Measurements from ENCODE around the gene PLD1.

Gene PLD1

GRCh38 chr3:171835613-171836012 lies 25.3 kb upstream of the PLD1 start:
- Histone ChIP-seq H3K27ac (ENCODE audit: low read depth, low read length) (no peak overlapping the region), H3K4me3 (ENCODE audit: low read depth, low read length) (no peak overlapping the region), H3K9me3 (ENCODE audit: control insufficient read depth, insufficient read depth, low read length) (no peaks in the 10 kb centered on the region), H3K4me1 (ENCODE audit: control insufficient read depth, insufficient read depth, low read length) (peaks cover 7% of the 10 kb centered on the region), H3K36me3 (ENCODE audit: control insufficient read depth, insufficient read depth, low read length) (no peaks in the 10 kb centered on the region), H3K27me3 (ENCODE audit: control insufficient read depth, insufficient read depth, low read length) (no peaks in the 10 kb centered on the region), H3K9ac (ENCODE audit: low read depth, low read length) (no peak overlapping the region)

- no peak overlapping the region for H3K9ac ChIP-seq (ENCODE audit: low read depth, low read length)
- no peak overlapping the region for H3K27ac ChIP-seq (ENCODE audit: low read depth, low read length)
- H3K4me1 ChIP-seq (ENCODE audit: control insufficient read depth, insufficient read depth, low read length) = peaks cover 9% of the 10 kb centered on the region
These were observed 24.8 kb upstream of the PLD1 start for GRCh38 chr3:171835116-171835515.

GRCh38 chr3:171834461-171834801 lies 24.1 kb upstream of the PLD1 start:
- Histone ChIP-seq H3K4me3 (ENCODE audit: low read depth, low read length) (no peak overlapping the region), H3K9ac (ENCODE audit: low read depth, low read length) (no peak overlapping the region), H3K4me1 (ENCODE audit: control insufficient read depth, insufficient read depth, low read length) (peaks cover 16% of the 10 kb centered on the region), H3K27me3 (ENCODE audit: control insufficient read depth, insufficient read depth, low read length) (no peaks in the 10 kb centered on the region), H3K9me3 (ENCODE audit: control insufficient read depth, insufficient read depth, low read length) (no peaks in the 10 kb centered on the region), H3K36me3 (ENCODE audit: control insufficient read depth, insufficient read depth, low read length) (no peaks in the 10 kb centered on the region), H3K27ac (ENCODE audit: low read depth, low read length) (no peak overlapping the region)

More at GRCh38 chr3:171835116-171835515, 24.8 kb upstream of the PLD1 start:
- Histone ChIP-seq H3K36me3 (ENCODE audit: control insufficient read depth, insufficient read depth, low read length) (no peaks in the 10 kb centered on the region), H3K9me3 (ENCODE audit: control insufficient read depth, insufficient read depth, low read length) (no peaks in the 10 kb centered on the region), H3K27me3 (ENCODE audit: control insufficient read depth, insufficient read depth, low read length) (no peaks in the 10 kb centered on the region), H3K4me3 (ENCODE audit: low read depth, low read length) (no peak overlapping the region)

- H3K36me3 ChIP-seq (ENCODE audit: control insufficient read depth, insufficient read depth, low read length) = no peaks in the 10 kb centered on the region
- no peaks in the 10 kb centered on the region for H3K27me3 ChIP-seq (ENCODE audit: control insufficient read depth, insufficient read depth, low read length)
- H3K27ac ChIP-seq (ENCODE audit: low read depth, low read length) = no peak overlapping the region
- H3K4me3 ChIP-seq (ENCODE audit: low read depth, low read length) = no peak overlapping the region
- no peak overlapping the region for H3K9ac ChIP-seq (ENCODE audit: low read depth, low read length)
- no peaks in the 10 kb centered on the region for H3K9me3 ChIP-seq (ENCODE audit: control insufficient read depth, insufficient read depth, low read length)
- peaks cover 16% of the 10 kb centered on the region for H3K4me1 ChIP-seq (ENCODE audit: control insufficient read depth, insufficient read depth, low read length)
These were observed 23.6 kb upstream of the PLD1 start for GRCh38 chr3:171833789-171834460.

- H3K4me3 ChIP-seq (ENCODE audit: low read depth, low read length) = no peak overlapping the region
- H3K27me3 ChIP-seq (ENCODE audit: control insufficient read depth, insufficient read depth, low read length) = no peaks in the 10 kb centered on the region
- no peaks in the 10 kb centered on the region for H3K9me3 ChIP-seq (ENCODE audit: control insufficient read depth, insufficient read depth, low read length)
- H3K36me3 ChIP-seq (ENCODE audit: control insufficient read depth, insufficient read depth, low read length) = no peaks in the 10 kb centered on the region
- peaks cover 8% of the 10 kb centered on the region for H3K4me1 ChIP-seq (ENCODE audit: control insufficient read depth, insufficient read depth, low read length)
- H3K9ac ChIP-seq (ENCODE audit: low read depth, low read length) = no peak overlapping the region
- no peak overlapping the region for H3K27ac ChIP-seq (ENCODE audit: low read depth, low read length)
These were observed 22.7 kb upstream of the PLD1 start for GRCh38 chr3:171832989-171833388.

GRCh38 chr3:171831936-171832335 lies 21.7 kb upstream of the PLD1 start:
- no peaks in the 10 kb centered on the region for H3K36me3 ChIP-seq (ENCODE audit: control insufficient read depth, insufficient read depth, low read length)
- no peak overlapping the region for H3K27ac ChIP-seq (ENCODE audit: low read depth, low read length)

GRCh38 chr3:171830518-171830875 lies 20.2 kb upstream of the PLD1 start:
- Histone ChIP-seq H3K27ac (ENCODE audit: low read depth, low read length) (no peak overlapping the region), H3K9me3 (ENCODE audit: control insufficient read depth, insufficient read depth, low read length) (no peaks in the 10 kb centered on the region), H3K4me3 (ENCODE audit: low read depth, low read length) (no peak overlapping the region), H3K4me1 (ENCODE audit: control insufficient read depth, insufficient read depth, low read length) (peaks cover 12% of the 10 kb centered on the region), H3K27me3 (ENCODE audit: control insufficient read depth, insufficient read depth, low read length) (no peaks in the 10 kb centered on the region), H3K36me3 (ENCODE audit: control insufficient read depth, insufficient read depth, low read length) (no peaks in the 10 kb centered on the region), H3K9ac (ENCODE audit: low read depth, low read length) (no peak overlapping the region)

More at GRCh38 chr3:171831936-171832335, 21.7 kb upstream of the PLD1 start:
- no peaks in the 10 kb centered on the region for H3K9me3 ChIP-seq (ENCODE audit: control insufficient read depth, insufficient read depth, low read length)
- no peak overlapping the region for H3K4me3 ChIP-seq (ENCODE audit: low read depth, low read length)
- no peaks in the 10 kb centered on the region for H3K27me3 ChIP-seq (ENCODE audit: control insufficient read depth, insufficient read depth, low read length)
- H3K4me1 ChIP-seq (ENCODE audit: control insufficient read depth, insufficient read depth, low read length) = peaks cover 8% of the 10 kb centered on the region
- no peak overlapping the region for H3K9ac ChIP-seq (ENCODE audit: low read depth, low read length)

- no peak overlapping the region for H3K27ac ChIP-seq (ENCODE audit: low read depth, low read length)
These were observed 19.7 kb upstream of the PLD1 start for GRCh38 chr3:171829841-171830517.

GRCh38 chr3:171828902-171829770 lies 18.9 kb upstream of the PLD1 start:
- no peaks in the 10 kb centered on the region for H3K9me3 ChIP-seq (ENCODE audit: control insufficient read depth, insufficient read depth, low read length)
- H3K27ac ChIP-seq (ENCODE audit: low read depth, low read length) = no peak overlapping the region
- peaks cover 19% of the 10 kb centered on the region for H3K4me1 ChIP-seq (ENCODE audit: control insufficient read depth, insufficient read depth, low read length)
- H3K27me3 ChIP-seq (ENCODE audit: control insufficient read depth, insufficient read depth, low read length) = no peaks in the 10 kb centered on the region
- no peak overlapping the region for H3K9ac ChIP-seq (ENCODE audit: low read depth, low read length)
- no peaks in the 10 kb centered on the region for H3K36me3 ChIP-seq (ENCODE audit: control insufficient read depth, insufficient read depth, low read length)
- H3K4me3 ChIP-seq (ENCODE audit: low read depth, low read length) = no peak overlapping the region

More at GRCh38 chr3:171829841-171830517, 19.7 kb upstream of the PLD1 start:
- no peak overlapping the region for H3K4me3 ChIP-seq (ENCODE audit: low read depth, low read length)
- H3K4me1 ChIP-seq (ENCODE audit: control insufficient read depth, insufficient read depth, low read length) = peaks cover 17% of the 10 kb centered on the region
- H3K9ac ChIP-seq (ENCODE audit: low read depth, low read length) = no peak overlapping the region
- no peaks in the 10 kb centered on the region for H3K36me3 ChIP-seq (ENCODE audit: control insufficient read depth, insufficient read depth, low read length)
- H3K27me3 ChIP-seq (ENCODE audit: control insufficient read depth, insufficient read depth, low read length) = no peaks in the 10 kb centered on the region
- no peaks in the 10 kb centered on the region for H3K9me3 ChIP-seq (ENCODE audit: control insufficient read depth, insufficient read depth, low read length)

- H3K4me3 ChIP-seq (ENCODE audit: low read depth, low read length) = no peak overlapping the region
- H3K4me1 ChIP-seq (ENCODE audit: control insufficient read depth, insufficient read depth, low read length) = peaks cover 19% of the 10 kb centered on the region
These were observed 17.7 kb upstream of the PLD1 start for GRCh38 chr3:171827836-171828458.

More at GRCh38 chr3:171827836-171828458, 17.7 kb upstream of the PLD1 start:
- Histone ChIP-seq H3K9ac (ENCODE audit: low read depth, low read length) (no peak overlapping the region), H3K27me3 (ENCODE audit: control insufficient read depth, insufficient read depth, low read length) (no peaks in the 10 kb centered on the region), H3K27ac (ENCODE audit: low read depth, low read length) (no peak overlapping the region), H3K36me3 (ENCODE audit: control insufficient read depth, insufficient read depth, low read length) (no peaks in the 10 kb centered on the region), H3K9me3 (ENCODE audit: control insufficient read depth, insufficient read depth, low read length) (no peaks in the 10 kb centered on the region)

Measured in HUES48 (cell line).